Inferior parietal cortex (tissue), 1 donor: ENCODE measurements around the gene TRPV3.
"Not testable (repeated sequence)": the region's sequence is repeated elsewhere in the genome, so short reads cannot be mapped to it uniquely, and the experiment has no call there.

Source experiments
- DNase-seq: peaks from one replicate; pipeline ENCODE4 v3.0.0-alpha.2; 2016; ENCODE audit errors: extremely low spot score

Gene TRPV3

GRCh38 chr17:3524024-3524423 is 33.6 kb downstream of the TRPV3 start:
- no peak for DNase-seq

DNA sequence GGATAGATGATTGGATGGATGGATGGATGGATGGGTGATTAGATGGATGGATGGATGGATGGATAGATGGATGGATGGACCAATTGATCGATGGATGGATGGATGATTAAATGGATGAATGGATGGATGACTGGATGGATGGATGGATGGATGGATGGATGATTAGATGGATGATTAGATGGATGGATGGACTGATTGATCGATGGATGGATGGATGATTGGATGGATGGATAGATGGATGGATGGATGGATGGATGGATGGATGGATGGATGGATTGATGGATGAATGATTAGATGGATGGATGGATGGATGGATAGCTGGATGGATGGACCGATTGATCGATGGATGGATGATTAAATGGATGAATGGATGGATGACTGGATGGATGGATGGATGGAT is 38.1 kb downstream of the TRPV3 start:
- not testable (repeated sequence) for DNase-seq

DNA sequence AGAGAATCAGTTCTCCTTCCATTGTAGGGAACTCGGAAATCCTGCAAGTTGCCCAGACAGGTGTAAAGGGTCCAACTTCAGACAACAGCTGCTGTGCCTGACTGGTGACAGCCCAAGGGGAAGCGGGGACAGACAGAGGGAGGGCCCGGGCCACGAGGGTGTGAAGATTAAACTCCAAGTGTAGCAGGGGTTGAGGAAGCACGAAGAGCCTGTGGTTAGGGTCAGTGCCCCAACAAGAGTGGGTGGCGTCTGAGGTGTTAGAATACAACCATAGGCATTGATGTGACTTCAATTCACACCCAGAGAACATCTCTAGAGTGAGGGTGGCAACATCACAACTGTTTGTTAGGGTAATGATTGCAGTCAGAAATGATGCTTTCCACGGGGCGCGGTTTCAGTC is 42.7 kb downstream of the TRPV3 start:
- DNase-seq, result no peak

GRCh38 chr17:3514167-3514566 is 43.4 kb downstream of the TRPV3 start:
- not testable (repeated sequence) for DNase-seq

DNA sequence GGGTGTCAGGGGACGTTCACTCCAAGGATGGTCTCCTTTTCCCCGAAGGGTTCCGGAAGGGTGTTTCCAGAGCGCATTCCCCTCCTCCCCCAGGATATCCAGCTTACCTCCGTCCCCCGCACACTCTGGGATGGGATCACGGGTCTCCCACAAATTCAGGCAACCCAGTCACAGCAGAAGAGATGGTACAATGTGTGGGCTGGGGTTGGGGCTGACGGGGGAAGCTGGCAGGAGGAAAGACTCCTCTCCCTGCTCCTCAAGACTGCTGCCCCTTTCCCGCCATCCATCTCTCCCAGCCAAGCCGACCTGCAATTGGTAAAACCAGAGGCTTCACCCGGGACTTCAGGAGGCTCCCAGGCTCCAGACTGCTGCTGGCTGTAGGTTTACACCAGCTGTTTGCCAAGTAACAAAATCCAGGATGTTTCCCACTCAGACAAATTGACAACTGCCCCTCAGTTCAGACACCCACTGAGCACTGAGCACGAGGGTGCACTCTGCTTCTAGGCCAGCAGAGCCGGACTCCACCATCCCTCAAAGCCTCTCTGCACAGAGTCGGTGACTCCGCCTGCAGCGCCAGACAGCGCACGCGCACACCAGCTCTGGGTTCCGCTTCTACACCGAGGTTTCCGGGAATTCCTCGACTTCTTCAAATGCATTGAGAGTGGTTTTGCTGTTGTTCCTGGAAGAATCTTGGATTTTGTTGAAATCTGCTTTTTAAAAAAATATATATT is 44.1 kb downstream of the TRPV3 start:
- no peak for DNase-seq

DNA sequence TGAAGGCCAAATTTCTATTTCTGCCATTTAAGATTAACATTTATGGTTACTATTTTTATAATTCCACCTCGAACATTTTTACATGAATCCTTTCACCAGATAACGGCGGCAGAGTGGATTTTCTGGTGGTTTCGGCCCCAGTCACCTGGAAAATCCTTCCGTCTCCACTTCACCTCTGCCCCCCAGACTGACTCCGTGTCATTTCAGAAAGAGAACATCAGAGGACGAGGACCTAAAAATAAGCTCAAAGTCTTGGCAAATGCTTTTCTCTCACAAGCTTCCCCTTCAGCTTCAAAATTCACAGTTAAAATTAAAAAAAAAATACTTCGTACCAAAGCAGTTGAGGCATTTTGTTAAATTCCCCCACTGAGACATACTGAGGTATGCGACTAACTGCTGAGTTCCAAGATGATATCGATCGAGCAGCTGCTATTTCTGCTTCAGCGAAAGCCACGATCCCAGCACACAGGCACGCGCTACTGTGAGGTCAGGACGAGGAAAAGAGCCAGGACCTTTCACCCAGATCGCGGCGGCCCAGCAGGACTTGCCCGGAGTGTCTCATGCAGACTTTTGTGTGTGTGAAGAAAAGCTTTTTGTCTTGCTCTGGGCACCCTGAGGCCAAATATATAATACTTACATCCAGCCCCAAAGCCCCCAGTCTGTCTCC is 45.0 kb downstream of the TRPV3 start:
- peak; percentile 79 for DNase-seq

DNA sequence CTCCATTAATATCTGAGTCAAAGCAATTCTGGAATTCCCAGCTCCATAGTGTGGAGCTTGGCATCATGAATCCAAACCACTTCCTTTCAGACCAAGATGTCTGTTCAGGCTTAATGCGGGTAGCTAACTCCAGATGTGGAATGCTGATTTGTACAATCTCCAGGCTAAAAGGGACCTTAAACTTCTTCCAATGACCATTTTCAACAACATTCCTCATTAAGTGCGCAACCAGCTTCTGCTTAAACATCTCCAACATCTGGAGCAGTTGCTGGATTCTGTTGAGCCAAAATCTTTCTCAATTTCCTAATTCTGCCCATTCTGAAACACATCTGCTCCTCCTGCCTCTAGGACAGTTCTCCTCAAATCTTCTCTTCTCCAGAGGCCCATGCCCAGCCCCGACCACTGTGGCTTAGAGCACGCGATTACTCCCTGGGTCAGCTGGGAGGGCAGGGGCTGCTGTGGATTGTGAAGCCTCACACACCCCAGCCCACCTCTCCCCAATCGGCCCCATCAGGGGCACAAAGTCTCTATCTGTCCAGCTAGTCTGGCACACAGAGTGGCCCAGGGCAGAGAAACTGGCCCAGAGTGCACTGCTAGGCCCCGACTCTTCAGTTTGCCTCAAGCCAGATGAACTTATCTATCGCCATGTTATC is 45.6 kb downstream of the TRPV3 start:
- no peak for DNase-seq

GRCh38 chr17:3510090-3510489 is 47.5 kb downstream of the TRPV3 start:
- DNase-seq, result no peak

DNA sequence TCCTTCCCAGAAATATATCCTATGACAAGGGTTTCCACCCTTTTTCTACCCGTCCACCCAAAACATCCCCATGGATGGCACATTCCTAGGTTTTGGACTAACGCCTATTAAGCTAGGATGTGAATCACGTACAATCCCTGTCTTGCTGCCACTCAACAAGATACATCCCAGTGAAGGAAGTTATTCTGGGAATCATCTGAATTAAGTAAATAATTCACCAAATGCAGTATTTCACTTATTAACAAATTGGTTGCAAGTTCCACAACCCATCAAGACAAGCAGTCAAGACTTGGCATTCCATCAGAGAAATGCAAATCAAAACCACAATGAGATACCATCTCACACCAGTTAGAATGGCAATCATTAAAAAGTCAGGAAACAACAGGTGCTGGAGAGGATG is 49.7 kb downstream of the TRPV3 start:
- DNase-seq, result no peak

GRCh38 chr17:3507071-3507470 is 50.5 kb downstream of the TRPV3 start:
- DNase-seq, result no peak

DNA sequence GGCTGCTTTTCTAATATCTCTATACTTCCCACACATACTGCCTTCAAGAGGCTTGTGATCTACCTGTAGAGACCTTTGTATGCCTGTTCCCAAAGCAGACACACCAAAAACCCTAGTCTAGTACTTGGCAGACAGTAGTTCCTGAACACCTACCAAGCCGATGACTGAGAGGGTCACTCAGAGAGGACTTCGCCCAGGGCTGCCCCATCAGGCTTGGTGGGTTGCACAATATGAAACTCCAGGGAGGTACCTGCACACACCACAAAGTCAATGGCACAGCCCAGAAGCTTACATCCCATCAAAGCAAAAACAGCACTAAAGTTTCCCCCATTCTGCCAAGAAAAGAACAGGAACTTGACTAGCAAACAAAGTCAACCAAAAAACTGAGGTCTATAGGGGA is 51.6 kb downstream of the TRPV3 start:
- DNase-seq, result no peak

GRCh38 chr17:3505008-3505407 is 52.6 kb downstream of the TRPV3 start:
- DNase-seq, result no peak

GRCh38 chr17:3503285-3503684 is 54.3 kb downstream of the TRPV3 start:
- DNase-seq, result no peak

DNA sequence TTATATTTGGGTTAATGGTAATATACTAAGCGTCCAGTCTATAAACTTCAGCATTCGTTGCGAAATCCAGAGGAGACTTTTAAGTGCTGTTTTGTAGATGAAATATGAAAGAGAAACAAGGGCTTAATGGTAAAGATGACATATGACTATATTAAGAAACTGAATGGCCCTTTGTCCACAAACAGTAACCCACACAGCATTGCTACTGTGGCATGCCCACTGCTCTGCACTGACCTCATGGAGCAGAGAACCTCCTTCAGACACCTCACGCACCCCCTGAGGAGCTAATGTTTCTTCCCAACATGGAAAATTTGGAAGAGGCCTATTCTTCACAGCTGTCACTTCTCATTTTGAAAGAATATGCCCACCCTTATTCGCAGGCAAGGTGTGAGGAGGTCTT is 55.1 kb downstream of the TRPV3 start:
- peak; percentile 64 for DNase-seq

GRCh38 chr17:3501344-3501743 is 56.3 kb downstream of the TRPV3 start:
- no peak for DNase-seq

GRCh38 chr17:3497101-3497500 is 60.5 kb downstream of the TRPV3 start:
- DNase-seq, result no peak

DNA sequence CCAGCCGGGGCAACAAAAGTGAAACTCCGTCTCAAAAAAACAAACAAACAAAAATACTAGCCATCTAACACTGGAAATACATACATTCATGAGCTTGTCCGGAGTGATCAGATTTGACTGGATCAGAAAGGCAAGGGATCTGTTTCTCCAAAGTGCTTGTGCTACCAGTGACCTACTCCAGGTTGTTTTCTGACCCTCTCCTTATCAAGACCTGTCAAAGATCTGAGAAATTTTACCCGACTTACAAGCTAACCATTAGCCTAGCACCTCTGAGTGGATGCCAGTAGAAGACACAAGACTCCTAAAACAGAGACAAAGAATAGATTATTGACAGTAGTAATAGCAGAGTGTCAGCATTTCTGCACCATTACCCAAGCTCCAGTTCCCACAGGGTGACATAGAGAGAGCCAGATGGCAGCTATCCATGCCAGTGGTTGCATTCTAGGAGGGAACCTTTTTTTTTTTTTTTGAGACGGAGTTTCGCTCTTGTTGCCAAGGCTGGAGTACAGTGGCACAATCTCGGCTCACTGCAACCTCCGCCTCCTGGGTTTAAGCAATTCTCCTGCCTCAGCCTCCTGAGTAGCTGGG is 72.0 kb downstream of the TRPV3 start:
- DNase-seq, result no peak

GRCh38 chr17:3482852-3483251 is 74.8 kb downstream of the TRPV3 start:
- DNase-seq, result no peak

- no peak for DNase-seq
These were observed 77.6 kb downstream of the TRPV3 start for GRCh38 chr17:3479988-3480387.

DNA sequence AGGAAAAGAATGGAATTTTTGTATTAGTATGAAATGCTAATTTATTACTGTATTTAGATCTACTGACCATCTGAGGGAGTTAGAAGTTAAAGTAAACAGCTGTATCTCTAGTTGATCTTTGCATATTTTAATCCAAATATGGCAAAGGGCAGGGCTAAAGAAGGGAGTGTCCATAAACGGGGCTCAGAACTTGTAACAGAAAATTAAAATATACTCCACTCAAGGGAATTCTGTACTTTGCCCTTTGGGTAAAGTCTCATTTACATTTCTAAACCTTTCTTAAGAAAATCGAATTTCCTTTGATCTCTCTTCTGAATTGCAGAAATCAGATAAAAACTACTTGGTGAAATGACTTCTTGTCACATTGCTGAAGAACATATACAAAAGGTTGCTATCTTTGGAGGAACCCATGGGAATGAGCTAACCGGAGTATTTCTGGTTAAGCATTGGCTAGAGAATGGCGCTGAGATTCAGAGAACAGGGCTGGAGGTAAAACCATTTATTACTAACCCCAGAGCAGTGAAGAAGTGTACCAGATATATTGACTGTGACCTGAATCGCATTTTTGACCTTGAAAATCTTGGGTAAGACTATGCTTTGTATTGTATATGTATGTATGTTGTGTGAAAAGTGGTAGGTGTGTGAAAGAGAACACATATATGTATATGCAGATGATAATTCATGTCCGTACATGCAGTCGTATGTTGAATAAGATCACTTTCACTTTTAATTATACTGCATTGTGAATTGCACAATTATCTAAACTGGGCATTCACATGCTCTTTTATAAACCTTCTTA is 81.6 kb downstream of the TRPV3 start, which contains the start of gene ASPA:
TSS of gene ASPA (plus strand) at position 186 of the 799 bp plus-strand sequence. CDS start at position 349, 163 bp downstream.
- DNase-seq, result peak; percentile 53

- peak; percentile 44 for DNase-seq
These were observed 82.3 kb downstream of the TRPV3 start for GRCh38 chr17:3475251-3475685.

DNA sequence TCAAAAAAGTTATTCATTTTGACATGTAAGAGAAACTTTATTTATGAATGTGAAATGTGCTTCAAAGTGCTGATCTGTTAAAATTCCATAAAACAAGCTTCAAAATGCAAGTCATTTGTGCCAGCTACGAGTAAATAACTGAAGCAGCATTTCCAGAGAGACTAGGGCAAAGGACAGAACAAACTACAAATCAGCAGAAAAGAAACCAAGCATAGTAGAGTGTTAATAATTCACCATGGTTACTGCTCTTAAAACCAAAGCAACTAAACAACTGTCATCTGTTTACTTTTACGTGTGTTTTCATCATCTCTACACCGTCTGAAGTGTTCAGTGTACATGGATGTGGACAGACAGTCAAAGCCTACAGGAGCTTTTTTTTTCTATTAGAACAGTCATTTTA is 83.4 kb downstream of the TRPV3 start:
- DNase-seq, result peak; percentile 30
